ENCODE measurements around the gene CLDN11.

Gene CLDN11

DNA sequence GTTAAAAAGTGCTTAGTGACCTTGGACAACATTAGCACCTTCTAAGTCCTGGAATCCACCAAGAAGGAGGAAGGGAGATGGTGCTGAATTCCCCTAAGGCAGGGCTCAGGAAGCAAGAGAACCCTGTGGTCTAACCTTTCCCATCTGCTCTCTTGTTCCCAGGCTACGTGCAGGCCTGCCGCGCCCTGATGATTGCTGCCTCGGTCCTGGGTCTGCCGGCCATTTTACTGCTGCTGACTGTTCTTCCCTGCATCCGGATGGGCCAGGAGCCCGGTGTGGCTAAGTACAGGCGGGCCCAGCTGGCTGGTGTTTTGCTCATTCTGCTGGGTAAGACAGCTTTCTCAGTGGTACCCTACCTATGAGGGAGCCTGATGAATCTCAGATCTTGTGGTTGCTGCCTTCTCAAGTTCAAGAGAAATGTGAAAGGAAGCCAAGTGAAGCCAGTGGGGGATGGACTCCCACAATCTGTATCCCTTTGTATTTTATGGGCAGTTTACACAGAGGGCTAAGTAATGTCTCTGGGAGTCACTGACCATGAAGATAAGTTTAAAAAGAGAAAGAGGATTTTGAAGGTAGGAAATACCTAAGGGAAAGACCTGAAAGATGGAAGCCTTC is 4.4 kb downstream of the CLDN11 start:
- H3K4me3 ChIP-seq (ENCODE audit: low read depth, low read length) = no peak overlapping the region
- H3K4me1 ChIP-seq = peaks cover 5% of the 10 kb centered on the region; the same call in 1 of the 2 replicates
- no peaks in the 10 kb centered on the region for H3K36me3 ChIP-seq
- TF ChIP-seq, protein P1, sequence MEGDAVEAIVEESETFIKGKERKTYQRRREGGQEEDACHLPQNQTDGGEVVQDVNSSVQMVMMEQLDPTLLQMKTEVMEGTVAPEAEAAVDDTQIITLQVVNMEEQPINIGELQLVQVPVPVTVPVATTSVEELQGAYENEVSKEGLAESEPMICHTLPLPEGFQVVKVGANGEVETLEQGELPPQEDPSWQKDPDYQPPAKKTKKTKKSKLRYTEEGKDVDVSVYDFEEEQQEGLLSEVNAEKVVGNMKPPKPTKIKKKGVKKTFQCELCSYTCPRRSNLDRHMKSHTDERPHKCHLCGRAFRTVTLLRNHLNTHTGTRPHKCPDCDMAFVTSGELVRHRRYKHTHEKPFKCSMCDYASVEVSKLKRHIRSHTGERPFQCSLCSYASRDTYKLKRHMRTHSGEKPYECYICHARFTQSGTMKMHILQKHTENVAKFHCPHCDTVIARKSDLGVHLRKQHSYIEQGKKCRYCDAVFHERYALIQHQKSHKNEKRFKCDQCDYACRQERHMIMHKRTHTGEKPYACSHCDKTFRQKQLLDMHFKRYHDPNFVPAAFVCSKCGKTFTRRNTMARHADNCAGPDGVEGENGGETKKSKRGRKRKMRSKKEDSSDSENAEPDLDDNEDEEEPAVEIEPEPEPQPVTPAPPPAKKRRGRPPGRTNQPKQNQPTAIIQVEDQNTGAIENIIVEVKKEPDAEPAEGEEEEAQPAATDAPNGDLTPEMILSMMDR (IDR thresholded peaks at IDR 0.05; ENCODE audit: low read depth, low read length) = no peak
- DNase-seq = no peak
- no peaks in the 10 kb centered on the region for H3K27me3 ChIP-seq
- H3K9me3 ChIP-seq = no peaks in the 10 kb centered on the region

DNA sequence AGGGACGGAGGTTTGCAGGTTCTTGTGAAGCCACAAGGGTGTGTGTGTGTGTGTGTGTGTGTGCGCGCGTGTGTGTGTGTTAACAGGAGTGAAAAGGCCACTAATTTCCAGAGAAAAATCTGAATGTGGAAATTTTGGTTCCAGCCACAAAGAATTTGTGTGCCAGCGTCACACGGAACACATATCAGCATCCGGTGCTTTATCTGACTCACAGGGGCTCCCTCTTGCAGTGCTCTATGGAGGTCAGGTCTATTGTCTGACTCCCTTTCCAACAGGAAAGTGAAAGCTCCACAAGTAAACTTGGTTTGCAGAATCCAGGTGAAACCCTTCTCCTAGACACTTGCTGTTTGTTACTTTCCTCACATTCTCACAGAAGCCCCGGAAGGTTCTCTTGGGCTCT is 6.2 kb downstream of the CLDN11 start:
- Histone ChIP-seq H3K4me3 (ENCODE audit: low read depth, low read length) (no peak overlapping the region), H3K27me3 (no peaks in the 10 kb centered on the region), H3K4me1 (peaks cover 5% of the 10 kb centered on the region; the same call in 1 of the 2 replicates), H3K9me3 (no peaks in the 10 kb centered on the region), H3K36me3 (no peaks in the 10 kb centered on the region)
- no peak for DNase-seq
- TF ChIP-seq, protein P1 (IDR thresholded peaks at IDR 0.05; ENCODE audit: low read depth, low read length) = no peak

DNA sequence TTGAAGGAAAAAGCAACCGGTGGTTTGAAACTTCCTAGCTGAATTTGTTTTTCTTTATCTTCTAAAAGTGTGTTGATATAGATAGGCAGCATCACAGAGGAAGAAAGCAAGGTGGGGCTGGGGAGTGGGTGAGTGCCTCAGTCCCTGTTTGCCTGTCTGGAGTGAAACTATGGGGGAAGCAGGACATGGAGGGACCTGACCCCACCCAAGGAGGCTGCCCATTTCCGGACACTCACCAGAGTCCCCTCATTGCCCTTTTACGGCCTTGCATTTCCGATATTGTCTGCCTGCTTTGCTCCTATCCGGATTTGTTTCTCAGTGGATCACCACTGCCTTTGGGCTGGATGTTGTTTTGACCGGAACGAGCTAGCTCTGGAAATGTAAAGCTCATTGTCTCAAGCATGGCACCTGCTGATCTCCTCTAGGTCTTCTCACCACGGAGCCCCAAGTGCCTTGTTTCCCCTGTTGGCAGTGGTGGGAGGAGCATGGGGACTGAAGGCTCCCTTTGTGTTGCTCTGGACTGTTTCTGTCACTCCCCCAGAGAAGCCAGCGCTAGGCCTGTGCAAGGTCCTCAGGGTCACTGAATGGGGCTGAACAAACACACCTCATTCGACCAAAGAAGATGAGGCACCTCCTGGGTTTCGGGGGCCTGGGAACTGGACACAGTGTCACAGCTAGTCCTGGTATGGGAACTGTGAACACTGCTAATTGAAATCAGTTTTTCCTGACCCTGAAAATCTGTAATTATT is 7.0 kb downstream of the CLDN11 start:
- Histone ChIP-seq H3K27me3 (no peaks in the 10 kb centered on the region), H3K4me3 (ENCODE audit: low read depth, low read length) (no peak overlapping the region), H3K9me3 (no peaks in the 10 kb centered on the region), H3K36me3 (no peaks in the 10 kb centered on the region), H3K4me1 (peaks cover 5% of the 10 kb centered on the region; the same call in 1 of the 2 replicates)
- TF ChIP-seq, protein P1 (IDR thresholded peaks at IDR 0.05; ENCODE audit: low read depth, low read length) = no peak
- DNase-seq = no peak

DNA sequence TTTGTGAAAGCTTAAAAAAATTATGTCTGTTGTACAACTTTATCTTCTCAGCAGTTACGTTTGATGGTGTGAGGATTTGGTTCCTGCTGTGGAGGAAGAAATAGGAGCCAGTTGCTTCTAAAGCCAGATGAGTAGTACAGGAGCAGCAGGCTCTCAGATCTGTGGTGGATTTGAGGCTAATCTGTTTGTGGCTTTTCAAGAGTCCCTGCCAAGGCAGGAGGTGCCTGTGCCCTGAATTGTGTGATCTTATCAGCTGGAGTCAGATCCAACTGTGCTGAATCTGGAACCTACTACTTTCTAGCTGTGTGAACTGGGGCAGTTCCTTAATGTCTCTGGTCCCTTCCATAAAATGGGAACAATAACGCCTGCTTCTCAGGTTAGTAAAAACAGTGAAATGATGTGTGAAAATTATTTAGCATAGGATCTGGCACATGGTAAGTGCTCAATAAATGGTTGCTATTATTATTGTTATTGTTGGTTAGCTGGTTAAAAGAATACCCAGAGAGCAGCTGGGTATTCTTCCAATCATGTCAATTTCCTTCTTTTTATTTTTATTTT is 7.7 kb downstream of the CLDN11 start:
- Histone ChIP-seq H3K4me3 (ENCODE audit: low read depth, low read length) (no peak overlapping the region), H3K9me3 (no peaks in the 10 kb centered on the region), H3K4me1 (peaks cover 5% of the 10 kb centered on the region; the same call in 1 of the 2 replicates), H3K27me3 (no peaks in the 10 kb centered on the region), H3K36me3 (no peaks in the 10 kb centered on the region)
- DNase-seq = no peak
- TF ChIP-seq, protein P1 (IDR thresholded peaks at IDR 0.05; ENCODE audit: low read depth, low read length) = no peak

DNA sequence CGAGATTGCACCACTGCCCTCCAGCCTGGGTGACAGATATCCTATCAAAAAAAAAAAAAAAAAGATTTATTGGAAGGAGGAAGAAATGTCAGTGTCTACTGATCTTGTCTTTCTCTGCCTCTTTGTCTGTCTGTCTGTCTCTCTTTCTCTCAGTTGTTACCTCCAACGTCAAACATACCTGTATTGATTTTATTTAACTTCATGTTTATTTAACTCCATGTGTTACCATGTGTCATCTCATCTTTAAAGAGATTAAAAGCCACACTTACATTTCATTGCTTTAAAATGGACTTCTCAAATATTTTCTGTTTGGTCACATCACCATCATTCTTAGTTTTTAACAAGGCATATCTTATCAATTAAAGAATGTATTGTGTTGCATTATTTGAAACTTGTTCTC is 9.4 kb downstream of the CLDN11 start:
- DNase-seq = no peak
- Histone ChIP-seq H3K27me3 (no peaks in the 10 kb centered on the region), H3K9me3 (no peaks in the 10 kb centered on the region), H3K4me3 (ENCODE audit: low read depth, low read length) (no peak overlapping the region), H3K36me3 (no peaks in the 10 kb centered on the region), H3K4me1 (peaks cover 5% of the 10 kb centered on the region; the same call in 1 of the 2 replicates)
- TF ChIP-seq, protein P1 (IDR thresholded peaks at IDR 0.05; ENCODE audit: low read depth, low read length) = no peak

DNA sequence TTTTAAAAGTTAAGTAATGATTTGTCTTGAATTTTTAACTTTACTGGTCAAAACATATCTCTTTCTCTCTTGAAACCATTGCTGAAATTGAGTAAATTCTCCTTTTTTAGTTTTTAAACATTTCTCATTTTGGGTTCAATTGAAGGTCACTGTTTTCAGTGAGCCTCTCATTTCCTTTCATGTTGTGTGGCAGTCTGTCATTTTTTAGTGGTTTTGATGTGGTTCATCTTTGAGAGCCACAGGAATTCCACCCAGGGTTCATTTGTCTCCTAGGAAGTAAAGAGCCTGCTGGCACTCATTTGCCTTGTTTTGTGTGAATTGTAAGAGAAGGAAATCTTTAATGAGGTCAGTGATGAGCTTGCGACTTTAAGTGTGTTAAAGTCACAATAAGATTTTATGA is 10.4 kb downstream of the CLDN11 start:
- no peak for DNase-seq

More for the DNA sequence above, 10.4 kb downstream of the CLDN11 start:
- H3K9me3 ChIP-seq = no peaks in the 10 kb centered on the region
- no peaks in the 10 kb centered on the region for H3K27me3 ChIP-seq
- H3K36me3 ChIP-seq = no peaks in the 10 kb centered on the region
- no peak overlapping the region for H3K4me3 ChIP-seq (ENCODE audit: low read depth, low read length)
- H3K4me1 ChIP-seq = peaks cover 5% of the 10 kb centered on the region; the same call in 1 of the 2 replicates
- TF ChIP-seq, protein P1 (IDR thresholded peaks at IDR 0.05; ENCODE audit: low read depth, low read length) = no peak

Data from BE2C (cell line).